Dedifferentiated amniotic fluid mesenchymal stem cell (primary cell): ENCODE data around the gene PKN1.

Experiments
- DNase-seq: peaks from one replicate; pipeline ENCODE4 v3.0.0-alpha.2; 2016; ENCODE audit errors: extremely low spot score

The PKN1 gene

DNA sequence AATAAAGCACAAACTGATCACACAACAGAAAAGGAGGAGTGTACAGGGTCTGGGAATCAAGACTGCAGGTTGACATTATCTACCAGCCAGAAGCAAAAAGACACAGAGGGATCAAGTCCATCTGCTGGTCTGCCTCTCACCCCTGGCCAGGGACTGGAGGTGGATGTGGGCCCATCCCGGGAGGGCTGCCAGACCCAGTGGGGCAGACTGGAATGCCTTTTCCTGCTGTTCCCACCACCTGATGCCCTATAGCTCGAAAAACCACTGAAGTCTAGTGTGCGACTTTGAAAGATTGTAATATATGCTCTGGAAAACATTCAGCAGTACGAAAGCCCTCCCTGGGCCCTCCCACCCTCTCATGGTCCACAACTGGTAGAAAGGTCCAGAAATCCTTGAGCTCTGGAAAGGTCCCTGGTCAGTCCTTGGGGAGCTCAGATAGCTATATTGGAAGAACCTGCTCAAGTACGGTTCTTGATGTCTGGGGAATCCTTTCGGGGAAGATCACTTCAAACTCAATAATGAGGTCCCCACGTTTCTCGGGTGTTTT lies 82.5 kb downstream of the PKN1 start:
- DNase-seq = no peak

DNA sequence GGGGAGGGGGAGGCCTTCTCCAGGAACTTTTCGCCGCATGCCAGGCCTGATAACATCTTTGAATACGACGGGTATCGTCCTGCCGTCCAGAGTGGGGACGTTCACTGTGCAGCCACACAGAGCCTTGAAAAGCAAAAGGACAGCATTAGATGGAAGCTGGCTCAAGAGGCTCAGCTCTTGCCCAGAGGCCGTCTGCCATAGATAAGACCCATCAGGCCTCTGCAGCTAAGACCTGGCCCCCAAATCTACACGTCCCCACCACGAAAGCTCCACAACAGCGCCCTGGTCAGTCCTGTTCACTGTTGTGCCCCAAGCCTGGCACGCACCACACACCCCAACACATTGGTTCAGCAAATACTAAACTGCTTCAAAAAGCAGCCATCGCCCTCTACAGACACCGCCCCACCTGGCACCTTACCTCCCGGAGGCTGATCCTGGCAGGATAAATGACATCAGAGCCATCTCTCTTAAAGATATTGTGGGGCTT lies 83.0 kb downstream of the PKN1 start:
- no peak for DNase-seq

DNA sequence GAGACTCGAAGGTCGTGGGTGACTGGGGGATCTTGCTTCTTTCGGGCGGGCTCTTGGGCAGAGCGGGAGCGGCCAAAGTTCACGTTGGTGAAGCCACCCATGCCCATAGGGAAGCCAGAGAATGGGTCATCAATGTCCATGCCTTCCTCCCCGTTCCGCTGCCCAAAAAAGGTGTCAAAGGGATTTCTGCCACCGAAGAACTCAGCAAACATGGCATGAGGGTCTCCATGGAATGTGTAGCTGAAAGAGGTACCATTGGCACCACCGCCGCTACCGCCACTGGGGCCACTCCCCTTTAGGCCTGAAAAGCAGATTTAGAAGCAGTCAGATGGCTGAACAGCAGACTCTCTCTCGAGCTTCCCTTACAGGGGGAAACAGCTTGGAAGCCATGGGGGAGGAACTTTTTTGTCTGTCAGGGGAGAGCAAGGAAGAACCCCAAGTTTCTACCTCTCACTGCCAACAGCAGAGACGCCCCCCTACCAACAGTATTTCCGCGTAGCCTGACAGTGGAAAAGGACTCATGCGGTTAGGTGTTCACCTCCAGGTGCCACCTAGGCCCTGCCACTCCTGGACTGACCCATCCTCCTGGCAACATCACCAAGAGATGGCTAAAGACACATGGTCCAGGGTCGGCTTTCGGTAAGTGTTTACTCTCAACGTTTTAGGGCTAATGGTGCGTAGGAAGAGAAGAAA lies 83.8 kb downstream of the PKN1 start:
- DNase-seq = no peak

DNA sequence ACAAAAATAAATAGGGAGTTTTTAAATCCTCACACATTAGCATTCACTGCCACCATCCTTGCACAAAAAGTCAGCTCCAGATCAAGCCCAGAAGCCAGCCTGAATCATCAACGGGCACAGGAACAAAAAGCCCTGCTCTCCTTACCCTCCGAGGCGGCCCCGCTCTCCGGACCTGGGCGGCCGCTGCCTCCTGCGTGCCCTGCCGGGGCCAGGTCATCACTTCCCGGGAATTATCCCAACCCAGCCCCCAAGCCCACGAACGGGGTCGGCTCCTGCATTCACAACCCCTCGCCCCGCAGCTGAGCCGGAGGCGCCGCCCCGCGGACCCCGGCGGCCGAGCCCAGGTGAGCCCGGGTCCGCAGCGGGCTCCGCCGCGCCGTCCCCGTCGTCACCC lies 84.3 kb downstream of the PKN1 start:
- DNase-seq = no peak

DNA sequence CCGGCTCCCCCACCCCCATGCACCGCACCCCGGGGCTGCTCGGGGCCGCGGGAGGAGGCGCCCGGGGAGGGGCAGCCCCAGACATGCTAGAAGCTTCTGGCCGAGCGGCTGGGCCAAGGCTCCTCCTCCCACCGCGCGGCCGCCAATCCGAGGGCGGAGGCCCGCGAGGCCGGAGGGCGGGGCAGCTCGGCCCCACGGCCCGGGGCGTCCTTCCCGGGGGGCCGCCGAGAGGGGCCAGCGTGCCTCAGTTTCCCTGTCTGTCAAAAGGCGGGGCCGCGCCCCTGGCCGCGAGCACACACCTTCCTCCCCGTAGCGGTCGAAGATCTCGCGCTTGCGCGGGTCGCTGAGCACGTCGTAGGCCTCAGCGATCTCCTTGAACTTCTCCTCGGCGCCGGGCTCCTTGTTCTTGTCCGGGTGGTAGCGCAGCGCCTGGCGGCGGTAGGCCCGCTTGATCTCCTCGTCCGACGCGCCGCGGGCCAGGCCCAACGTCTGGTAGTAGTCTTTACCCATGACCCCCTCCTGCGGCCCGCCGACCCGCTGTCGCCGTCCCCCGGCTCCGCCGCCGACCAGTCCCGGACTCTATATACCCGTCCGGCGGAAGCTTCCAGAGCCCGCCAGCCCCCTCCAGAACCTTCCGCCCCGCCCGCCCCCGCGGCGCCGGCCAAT lies 84.9 kb downstream of the PKN1 start, which contains the start of gene DNAJB1:
Gene DNAJB1 (minus strand): TSS at position 558 of the 666 bp plus-strand sequence. CDS start 48 bp downstream, at position 510.
- peak; percentile 59 for DNase-seq

DNA sequence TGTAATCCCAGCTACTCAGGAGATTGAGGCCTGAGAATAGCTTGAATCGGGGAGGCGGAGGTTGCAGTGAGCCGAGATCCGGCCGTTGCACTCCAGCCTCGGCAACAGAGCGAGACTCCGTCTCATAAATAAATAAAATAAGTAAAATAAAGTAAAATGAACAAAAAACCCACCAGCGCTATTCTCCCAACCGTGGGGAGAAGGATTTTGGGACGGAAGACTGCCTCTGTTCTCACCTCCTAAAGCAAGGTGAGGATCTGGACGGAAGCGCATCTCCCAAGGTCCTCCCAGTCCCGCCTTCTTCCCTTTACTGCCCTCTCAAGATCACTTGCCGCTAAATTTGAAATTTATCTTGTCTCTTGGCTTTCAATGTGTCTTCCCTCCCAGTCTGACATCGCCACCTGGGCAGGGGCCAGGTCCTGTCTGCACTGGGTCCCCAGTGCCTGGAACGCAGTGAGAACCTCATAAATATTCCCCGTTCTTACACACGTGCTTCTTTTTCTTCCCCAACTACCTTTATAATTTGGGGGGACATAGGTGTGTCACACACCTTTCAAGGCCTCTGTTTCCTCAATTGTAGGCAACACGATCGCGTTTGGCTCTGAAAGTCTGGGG lies 86.2 kb downstream of the PKN1 start:
- DNase-seq = no peak

DNA sequence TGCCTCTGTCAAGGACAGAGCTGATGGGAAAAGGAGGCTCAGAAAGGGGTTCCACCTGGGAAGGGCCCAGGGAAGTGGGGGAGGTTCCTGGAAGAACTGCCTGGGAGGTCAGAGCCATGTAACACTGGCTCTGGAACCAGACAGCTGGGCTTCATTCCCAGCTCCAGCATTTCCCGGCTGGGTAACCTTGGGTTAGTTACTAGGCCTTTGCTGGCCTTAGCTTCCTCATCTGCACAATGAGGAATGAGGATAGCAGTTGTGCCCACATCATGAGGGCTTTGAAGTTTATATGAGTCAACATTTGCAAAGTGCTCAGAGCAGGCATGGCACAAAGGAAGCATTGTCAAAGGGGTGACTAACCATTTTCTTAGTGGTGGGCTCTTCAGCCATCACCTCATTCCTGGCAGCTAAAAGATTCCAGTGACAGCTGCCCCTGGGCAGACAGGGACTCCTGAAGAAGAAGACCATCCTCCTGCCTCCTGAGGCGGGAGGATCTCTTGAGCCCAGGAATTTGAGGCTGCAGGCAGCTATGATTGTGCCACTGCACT lies 86.8 kb downstream of the PKN1 start:
- DNase-seq = no peak

DNA sequence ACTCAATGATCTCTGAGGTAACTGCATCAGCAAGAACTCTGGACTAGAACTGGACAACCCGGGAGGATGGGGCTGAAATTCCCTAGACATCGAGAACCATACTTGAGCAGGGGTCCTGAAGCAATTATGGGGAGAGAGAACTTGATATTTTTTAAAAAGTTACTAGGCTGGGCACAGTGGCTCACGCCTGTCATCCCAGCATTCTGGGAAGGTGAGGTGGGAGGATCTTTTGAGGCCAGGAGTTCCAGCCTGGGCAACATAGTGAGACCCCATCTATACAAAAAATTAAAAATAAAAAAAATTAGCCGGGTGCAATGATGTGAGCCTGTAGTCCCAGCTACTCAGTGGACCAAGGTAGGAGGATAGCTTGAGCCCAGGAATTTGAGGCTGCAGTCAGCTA lies 87.4 kb downstream of the PKN1 start:
- DNase-seq = no peak
